Measurements from ENCODE around the gene COX6A2. TPM values are rescaled to one million over a fixed set of nuclear protein-coding genes. Genes with fewer than 3 reads are reported as not detected.

The COX6A2 gene
- total and polyA plus RNA-seq, 2 experiments from 2014 or later: 40.7 to 166 TPM

DNA sequence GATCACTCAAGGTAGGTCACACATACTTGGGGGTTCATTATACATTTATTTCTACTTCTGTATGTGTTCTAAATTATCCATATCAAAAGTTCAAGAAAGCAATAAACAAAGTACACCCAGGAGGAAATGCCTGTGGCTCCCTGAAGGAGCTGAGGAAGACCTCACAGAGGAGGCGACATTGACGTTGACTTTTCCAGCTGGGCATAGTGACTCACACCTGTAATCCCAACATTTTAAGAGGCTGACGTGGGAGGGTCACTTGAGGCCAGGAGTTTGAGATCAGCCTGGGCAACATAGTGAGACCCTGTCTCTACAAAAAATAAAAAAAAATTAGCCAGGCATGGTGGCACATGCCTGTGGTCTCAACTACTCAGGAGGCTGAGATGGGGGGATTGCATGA, 18.7 kb downstream of the COX6A2 start:
- Histone ChIP-seq H3K36me3 (no peaks in the 10 kb centered on the region), H3K27ac (no peak overlapping the region), H3K4me1 (ENCODE audit: low read depth) (no peaks in the 10 kb centered on the region), H3K9me3 (ENCODE audit: low read depth) (no peaks in the 10 kb centered on the region), H3K4me3 (no peak overlapping the region), H3K27me3 (peaks cover 5% of the 10 kb centered on the region)
- TF ChIP-seq, protein P1, sequence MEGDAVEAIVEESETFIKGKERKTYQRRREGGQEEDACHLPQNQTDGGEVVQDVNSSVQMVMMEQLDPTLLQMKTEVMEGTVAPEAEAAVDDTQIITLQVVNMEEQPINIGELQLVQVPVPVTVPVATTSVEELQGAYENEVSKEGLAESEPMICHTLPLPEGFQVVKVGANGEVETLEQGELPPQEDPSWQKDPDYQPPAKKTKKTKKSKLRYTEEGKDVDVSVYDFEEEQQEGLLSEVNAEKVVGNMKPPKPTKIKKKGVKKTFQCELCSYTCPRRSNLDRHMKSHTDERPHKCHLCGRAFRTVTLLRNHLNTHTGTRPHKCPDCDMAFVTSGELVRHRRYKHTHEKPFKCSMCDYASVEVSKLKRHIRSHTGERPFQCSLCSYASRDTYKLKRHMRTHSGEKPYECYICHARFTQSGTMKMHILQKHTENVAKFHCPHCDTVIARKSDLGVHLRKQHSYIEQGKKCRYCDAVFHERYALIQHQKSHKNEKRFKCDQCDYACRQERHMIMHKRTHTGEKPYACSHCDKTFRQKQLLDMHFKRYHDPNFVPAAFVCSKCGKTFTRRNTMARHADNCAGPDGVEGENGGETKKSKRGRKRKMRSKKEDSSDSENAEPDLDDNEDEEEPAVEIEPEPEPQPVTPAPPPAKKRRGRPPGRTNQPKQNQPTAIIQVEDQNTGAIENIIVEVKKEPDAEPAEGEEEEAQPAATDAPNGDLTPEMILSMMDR (IDR thresholded peaks at IDR 0.05; ENCODE audit: low read depth, low read length): no peak
- peak in 1 of 2 donors; percentile 37 for DNase-seq (ENCODE audit: low read depth in 1 of 2, low spot score in 1 of 2)

DNA sequence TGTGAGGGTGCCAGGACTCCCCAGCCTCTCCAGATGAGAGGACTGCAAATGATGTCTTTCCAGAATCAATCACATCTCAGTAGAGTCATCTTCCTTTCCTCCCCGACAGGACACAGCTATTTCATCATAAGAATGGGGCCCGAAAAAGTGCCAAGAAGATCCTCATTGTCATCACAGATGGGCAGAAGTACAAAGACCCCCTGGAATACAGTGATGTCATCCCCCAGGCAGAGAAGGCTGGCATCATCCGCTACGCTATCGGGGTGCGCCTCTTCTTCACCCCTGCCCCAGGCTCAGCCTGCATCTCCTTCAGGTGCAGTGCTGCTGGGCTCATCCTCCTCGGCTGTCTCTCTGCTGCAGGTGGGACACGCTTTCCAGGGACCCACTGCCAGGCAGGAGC, 20.8 kb downstream of the COX6A2 start:
- no peaks in the 10 kb centered on the region for H3K36me3 ChIP-seq
- no peaks in the 10 kb centered on the region for H3K4me1 ChIP-seq (ENCODE audit: low read depth)
- TF ChIP-seq, protein P1 (IDR thresholded peaks at IDR 0.05; ENCODE audit: low read depth, low read length): no peak
- H3K27ac ChIP-seq: no peak overlapping the region
- H3K9me3 ChIP-seq (ENCODE audit: low read depth): no peaks in the 10 kb centered on the region
- no peak overlapping the region for H3K4me3 ChIP-seq
- H3K27me3 ChIP-seq: peaks cover 5% of the 10 kb centered on the region
- no peak for DNase-seq (ENCODE audit: low read depth in 1 of 2, low spot score in 1 of 2)

DNA sequence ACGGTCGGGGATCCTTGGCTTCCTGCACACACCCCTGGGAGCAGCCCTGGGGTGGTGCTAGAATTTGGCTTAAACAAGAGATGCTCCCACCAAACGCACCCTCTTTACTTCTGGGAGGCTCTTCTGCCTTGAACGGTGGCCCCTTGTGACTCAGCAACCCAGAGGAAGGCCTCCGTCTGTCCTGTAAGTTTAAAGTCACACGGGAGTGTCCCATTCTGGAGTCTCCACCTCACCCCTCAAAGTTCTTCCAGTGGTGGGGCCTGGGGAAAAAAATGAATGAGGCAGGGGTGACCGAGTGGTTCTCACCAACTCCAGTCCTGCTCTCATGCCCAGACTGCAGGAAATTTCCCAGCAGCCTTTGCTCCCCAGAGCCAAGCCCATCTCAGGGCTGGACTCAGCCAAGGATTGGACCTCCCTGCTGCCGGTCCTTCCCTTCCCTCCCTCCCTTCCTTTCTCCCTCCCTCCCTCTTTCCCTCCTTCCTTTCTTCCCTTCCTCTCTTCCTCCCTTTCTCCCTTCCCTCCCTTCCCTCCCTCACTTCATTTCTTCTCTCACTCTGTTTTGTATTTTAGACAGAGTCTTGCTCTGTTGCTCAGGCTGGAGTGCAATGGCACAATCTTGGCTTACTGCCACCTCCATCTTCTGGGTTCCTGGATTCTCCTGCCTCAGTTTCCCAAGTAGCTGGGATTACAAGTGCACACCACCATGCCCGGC, 23.7 kb downstream of the COX6A2 start:
- peaks cover 5% of the 10 kb centered on the region for H3K27me3 ChIP-seq
- no peak overlapping the region for H3K4me3 ChIP-seq
- TF ChIP-seq, protein P1 (IDR thresholded peaks at IDR 0.05; ENCODE audit: low read depth, low read length): no peak
- no peaks in the 10 kb centered on the region for H3K36me3 ChIP-seq
- no peak overlapping the region for H3K27ac ChIP-seq
- H3K9me3 ChIP-seq (ENCODE audit: low read depth): no peaks in the 10 kb centered on the region
- H3K4me1 ChIP-seq (ENCODE audit: low read depth): no peaks in the 10 kb centered on the region
- DNase-seq (ENCODE audit: low read depth in 1 of 2, low spot score in 1 of 2): peak in 1 of 2 donors; percentile 57

DNA sequence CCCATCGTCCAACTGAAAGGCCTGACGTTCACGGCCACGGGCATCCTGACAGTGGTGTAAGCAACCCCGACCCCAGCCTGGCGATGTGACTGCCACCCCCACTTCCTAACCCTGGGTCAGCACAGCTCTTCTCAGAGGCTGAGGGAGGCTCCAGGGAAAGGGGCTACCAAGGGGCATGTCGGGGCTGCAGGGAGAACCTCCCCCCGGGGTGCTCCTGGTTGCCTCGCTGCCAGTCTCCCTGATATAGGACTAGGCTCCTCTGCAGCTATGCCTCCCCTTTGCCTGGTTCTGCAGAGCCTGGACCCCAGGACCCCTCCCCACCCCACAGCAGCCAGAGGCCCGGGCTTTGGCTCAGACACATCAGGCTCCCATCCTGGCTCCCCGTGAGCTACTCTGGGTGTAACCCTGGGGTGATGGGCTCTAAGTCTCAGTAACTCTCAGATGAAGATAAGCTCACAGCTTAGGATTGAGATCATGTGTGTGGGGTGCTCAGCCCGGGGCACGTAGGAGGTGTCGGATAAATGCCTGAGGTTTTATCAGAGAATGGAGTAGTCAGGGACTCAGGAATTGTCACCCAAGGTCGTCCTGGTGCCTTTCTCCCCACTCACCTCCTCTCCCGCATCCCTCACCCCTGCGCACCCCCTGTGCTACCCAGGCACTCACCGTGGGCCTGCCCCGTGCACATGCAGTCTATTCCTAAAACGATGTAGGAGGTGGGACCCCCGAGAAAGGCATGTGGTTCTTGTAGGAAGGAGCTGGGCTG, 24.4 kb downstream of the COX6A2 start:
- Histone ChIP-seq H3K4me1 (ENCODE audit: low read depth) (no peaks in the 10 kb centered on the region), H3K27ac (no peak overlapping the region), H3K4me3 (no peak overlapping the region), H3K27me3 (peaks cover 5% of the 10 kb centered on the region), H3K36me3 (no peaks in the 10 kb centered on the region), H3K9me3 (ENCODE audit: low read depth) (no peaks in the 10 kb centered on the region)
- TF ChIP-seq, protein P1 (IDR thresholded peaks at IDR 0.05; ENCODE audit: low read depth, low read length): no peak
- no peak for DNase-seq (ENCODE audit: low read depth in 1 of 2, low spot score in 1 of 2)

DNA sequence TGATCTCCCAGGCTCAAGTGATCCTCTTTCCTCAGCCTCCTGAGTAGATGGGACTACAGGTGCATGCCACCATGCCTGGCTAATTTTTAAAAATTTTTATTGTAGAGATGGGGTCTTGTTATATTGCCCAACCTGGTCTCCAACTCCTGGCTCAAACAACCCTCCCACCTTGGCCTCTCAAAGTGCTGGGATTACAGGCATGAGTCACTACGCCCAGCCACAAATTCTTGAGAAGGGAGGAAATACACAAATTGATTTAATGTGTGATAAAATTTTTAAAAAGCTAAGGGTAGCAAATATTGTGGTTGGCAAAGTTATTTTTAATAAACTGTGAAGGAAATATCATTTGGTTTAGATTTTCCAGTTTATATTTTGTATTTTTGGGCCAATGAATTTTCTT, 25.5 kb downstream of the COX6A2 start:
- Histone ChIP-seq H3K4me1 (ENCODE audit: low read depth) (no peaks in the 10 kb centered on the region), H3K27ac (no peak overlapping the region), H3K27me3 (no peaks in the 10 kb centered on the region), H3K36me3 (no peaks in the 10 kb centered on the region), H3K9me3 (ENCODE audit: low read depth) (no peaks in the 10 kb centered on the region), H3K4me3 (no peak overlapping the region)
- TF ChIP-seq, protein P1 (IDR thresholded peaks at IDR 0.05; ENCODE audit: low read depth, low read length): no peak
- peak in 1 of 2 donors; percentile 13 for DNase-seq (ENCODE audit: low read depth in 1 of 2, low spot score in 1 of 2)

Data from cardiac muscle cell (in vitro differentiated cells and primary cell).